ENCODE results near the gene PTPRK. TPM values are rescaled to one million over a fixed set of nuclear protein-coding genes. Genes with fewer than 3 reads are reported as not detected.

PTPRK gene
- total and polyA plus RNA-seq, 2 of the 8 experiments (the other 6 are each of a cell fraction or from before 2014, with no cell fraction given): 11.4 to 47.3 TPM

DNA sequence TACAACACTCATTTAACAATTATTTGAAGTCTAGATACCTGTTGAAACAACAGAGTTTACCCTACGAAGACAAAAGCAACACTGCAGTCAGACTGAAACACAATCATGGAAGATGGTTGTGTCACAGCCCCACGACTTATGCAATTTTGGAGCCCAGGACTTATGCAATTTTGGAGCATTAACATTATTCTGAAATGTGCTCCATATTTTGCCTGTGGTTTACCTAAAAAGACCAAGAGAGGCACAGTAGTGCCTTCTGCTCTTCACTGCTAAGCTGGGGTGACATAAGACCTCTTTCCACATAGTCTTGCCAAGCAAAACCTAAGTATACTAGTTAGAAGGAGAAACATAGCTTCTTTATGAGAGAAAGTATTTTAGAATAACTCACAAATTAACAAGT lies 216.5 kb downstream of the PTPRK start:
- H2AK5ac ChIP-seq (ENCODE audit: low read depth, low read length): no peak overlapping the region
- no peak for TF ChIP-seq CEBPB (IDR thresholded peaks at IDR 0.05; ENCODE audit: low read depth, low read length)
- TF ChIP-seq NRF1 (IDR thresholded peaks at IDR 0.05; ENCODE audit: low read depth, low read length): no peak
- no peak for TF ChIP-seq RNF2 (IDR thresholded peaks at IDR 0.05; ENCODE audit: borderline replicate concordance, low read depth, low read length, missing control alignments, poor library complexity, severe bottlenecking)
- no peak for TF ChIP-seq CTBP2 (IDR thresholded peaks at IDR 0.05; ENCODE audit: borderline replicate concordance, insufficient read depth, insufficient read length, low read length)
- TF ChIP-seq, protein P1, sequence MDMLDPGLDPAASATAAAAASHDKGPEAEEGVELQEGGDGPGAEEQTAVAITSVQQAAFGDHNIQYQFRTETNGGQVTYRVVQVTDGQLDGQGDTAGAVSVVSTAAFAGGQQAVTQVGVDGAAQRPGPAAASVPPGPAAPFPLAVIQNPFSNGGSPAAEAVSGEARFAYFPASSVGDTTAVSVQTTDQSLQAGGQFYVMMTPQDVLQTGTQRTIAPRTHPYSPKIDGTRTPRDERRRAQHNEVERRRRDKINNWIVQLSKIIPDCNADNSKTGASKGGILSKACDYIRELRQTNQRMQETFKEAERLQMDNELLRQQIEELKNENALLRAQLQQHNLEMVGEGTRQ (IDR thresholded peaks at IDR 0.05; ENCODE audit: low read length): no peak
- no peak for TF ChIP-seq KDM4A (IDR thresholded peaks at IDR 0.05; ENCODE audit: low read depth, low read length, severe bottlenecking)
- TF ChIP-seq RBBP5 (IDR thresholded peaks at IDR 0.05; ENCODE audit: borderline replicate concordance, low read depth, low read length): no peak
- no peak for TF ChIP-seq KDM5A (IDR thresholded peaks at IDR 0.05; ENCODE audit: low read length)
- no peak for TF ChIP-seq POLR2AphosphoS5 (IDR thresholded peaks at IDR 0.05; ENCODE audit: low read depth, low read length)
- H3K27me3 ChIP-seq (replicated peaks in 1 of 4; ENCODE audit: control insufficient read depth in 3 of 4, extremely low read depth in 1 of 4, insufficient read depth in 3 of 4, low read length in 3 of 4): no peaks in the 10 kb centered on the region; a peak in 1 of 7 replicates
- no peak overlapping the region for H3K14ac ChIP-seq (ENCODE audit: insufficient read length)
- no peaks in the 10 kb centered on the region; a peak in 1 of 4 replicates for H3K9me3 ChIP-seq (ENCODE audit: insufficient read depth in 2 of 2, low read depth in 1 of 2, low read length in 1 of 2)
- CTCF ChIA-PET (ENCODE audit: partially characterized antibody): interaction anchor here (1.8 kb wide), 1 partner anchor 24 kb away, joined by 5 read pairs; no protein-coding TSS in a partner anchor
- no peak overlapping the region for H4K5ac ChIP-seq (ENCODE audit: insufficient read length, low read depth, low read length)
- no peak overlapping the region for H2BK5ac ChIP-seq (ENCODE audit: low read depth, low read length)
- H3K4me2 ChIP-seq (ENCODE audit: insufficient read depth in 1 of 2, low read depth in 2 of 2, low read length in 2 of 2): no peak overlapping the region
- no peak overlapping the region for H2AFZ ChIP-seq (ENCODE audit: low read length)
- no peak overlapping the region for H3K23ac ChIP-seq (ENCODE audit: insufficient read length)
- 0 out of 2 replicates have a peak, but pooled peaks cover 2% of the 10 kb centered on the region for H3K23me2 ChIP-seq (ENCODE audit: low read depth, low read length)
- POLR2A ChIA-PET (ENCODE audit: partially characterized antibody): no interaction called here
- H4K20me1 ChIP-seq (replicated peaks in 1 of 2; ENCODE audit: control insufficient read depth in 1 of 2, insufficient read depth in 2 of 2, low read length in 2 of 2): no peaks in the 10 kb centered on the region
- no peaks in the 10 kb centered on the region for H3K4me1 ChIP-seq (replicated peaks in 1 of 4; ENCODE audit: control insufficient read depth in 3 of 4, insufficient read depth in 4 of 4, low read length in 3 of 4)
- FAIRE-seq (no peak), DNase-seq (ENCODE audit: low read depth in 1 of 2, low spot score in 2 of 2) (no peak)
- no peaks in the 10 kb centered on the region; the same call in 1 of the 2 replicates for H3K79me1 ChIP-seq (ENCODE audit: low read depth, low read length)
- H3K4me3 ChIP-seq (ENCODE audit: extremely low read depth in 1 of 4, insufficient read depth in 2 of 4, low read depth in 3 of 4, low read length in 4 of 4): no peak overlapping the region
- no peak overlapping the region for H3K9ac ChIP-seq (replicated peaks in 1 of 4; ENCODE audit: extremely low read depth in 1 of 4, low read depth in 3 of 4, low read length in 3 of 4)
- no peaks in the 10 kb centered on the region; a peak in 1 of 8 replicates for H3K36me3 ChIP-seq (ENCODE audit: control insufficient read depth in 2 of 4, insufficient read depth in 4 of 4, low read length in 3 of 4)
- no peak overlapping the region for H2BK20ac ChIP-seq (ENCODE audit: low read length)
- H3K4ac ChIP-seq (replicated peaks; ENCODE audit: insufficient read length, low read depth, low read length): no peak overlapping the region
- H4K91ac ChIP-seq (replicated peaks; ENCODE audit: insufficient read length, low read length): no peak overlapping the region
- H3K18ac ChIP-seq (ENCODE audit: extremely low read depth, low read length): no peak overlapping the region
- no peak overlapping the region for H2BK120ac ChIP-seq (replicated peaks; ENCODE audit: low read depth, low read length)
- no peak overlapping the region for H2BK15ac ChIP-seq (ENCODE audit: low read length)
- no peak overlapping the region for H4K8ac ChIP-seq (ENCODE audit: extremely low read depth, insufficient read depth, low read length)
- 93% methylated on average over 2 of the region's 2 CpGs; no CpG with 5 or more reads in 1 of the 2 experiments for WGBS, 2 experiments (ENCODE audit: extremely low coverage in 1 of 2, insufficient coverage in 1 of 2, insufficient read length in 1 of 2, insufficient replicate concordance in 2 of 2, low coverage in 1 of 2, low lambda C conversion rate in 2 of 2, missing lambda C conversion rate in 1 of 2)
- no peak overlapping the region for H3K56ac ChIP-seq (replicated peaks; ENCODE audit: insufficient read length, low read depth, low read length)
- H3K79me2 ChIP-seq (ENCODE audit: control insufficient read depth in 1 of 2, insufficient read depth in 2 of 2, low read length in 2 of 2): peaks cover 0 to 25% of the 10 kb centered on the region in 2 experiments; a peak in 2 of 4 replicates
- H3K27ac ChIP-seq (ENCODE audit: low read depth, low read length): no peak overlapping the region
- no peak overlapping the region for H2BK12ac ChIP-seq (ENCODE audit: low read depth, low read length)
